ENCODE results near the gene RAD51AP2.
"Not testable (repeated sequence)": the region's sequence is repeated elsewhere in the genome, so short reads cannot be mapped to it uniquely, and the experiment has no call there.

Gene RAD51AP2

GRCh38 chr2:17538022-17538843, 20.0 kb upstream of the RAD51AP2 start:
- DNase-seq (ENCODE audit: low spot score) (no peak), FAIRE-seq (no peak)

- FAIRE-seq = no peak
These were observed 18.2 kb upstream of the RAD51AP2 start for GRCh38 chr2:17536416-17536815.

GRCh38 chr2:17533546-17533945, 15.3 kb upstream of the RAD51AP2 start:
- FAIRE-seq (no peak), DNase-seq (ENCODE audit: low spot score) (no peak)

More at GRCh38 chr2:17536416-17536815, 18.2 kb upstream of the RAD51AP2 start:
- DNase-seq (ENCODE audit: low spot score) = no peak

GRCh38 chr2:17529771-17530170, 11.5 kb upstream of the RAD51AP2 start:
- FAIRE-seq (no peak), DNase-seq (ENCODE audit: low spot score) (no peak)

- no peak for DNase-seq (ENCODE audit: low spot score)
- FAIRE-seq = no peak
These were observed 4.1 kb upstream of the RAD51AP2 start for GRCh38 chr2:17522303-17522702.

GRCh38 chr2:17521621-17522020, 3.4 kb upstream of the RAD51AP2 start:
- FAIRE-seq (no peak), DNase-seq (ENCODE audit: low spot score) (no peak)

- no peak for DNase-seq (ENCODE audit: low spot score)
- no peak for FAIRE-seq
These were observed 2.5 kb upstream of the RAD51AP2 start for GRCh38 chr2:17520761-17521160.

GRCh38 chr2:17519486-17519885, 1.2 kb upstream of the RAD51AP2 start:
- FAIRE-seq = no peak
- DNase-seq (ENCODE audit: low spot score) = no peak

- DNase-seq (ENCODE audit: low spot score) = no peak
- no peak for FAIRE-seq
These were observed 594 bp downstream of the RAD51AP2 start for GRCh38 chr2:17517481-17518211.

GRCh38 chr2:17515652-17516051, 2.6 kb downstream of the RAD51AP2 start:
- no peak for FAIRE-seq
- DNase-seq (ENCODE audit: low spot score) = no peak

GRCh38 chr2:17506736-17507616, 11.3 kb downstream of the RAD51AP2 start:
- DNase-seq (ENCODE audit: low spot score) (no peak), FAIRE-seq (no peak)

- DNase-seq (ENCODE audit: low spot score) (no peak), FAIRE-seq (no peak)
These were observed 20.5 kb downstream of the RAD51AP2 start for GRCh38 chr2:17497718-17498117.

GRCh38 chr2:17495590-17495989, 22.6 kb downstream of the RAD51AP2 start:
- no peak for FAIRE-seq
- DNase-seq (ENCODE audit: low spot score) = no peak

- FAIRE-seq = not testable (repeated sequence)
These were observed 28.1 kb downstream of the RAD51AP2 start for GRCh38 chr2:17490165-17490564.

GRCh38 chr2:17488610-17489009, 29.6 kb downstream of the RAD51AP2 start:
- not testable (repeated sequence) for FAIRE-seq; DNase-seq (ENCODE audit: low spot score)

More at GRCh38 chr2:17490165-17490564, 28.1 kb downstream of the RAD51AP2 start:
- DNase-seq (ENCODE audit: low spot score) = not testable (repeated sequence)

GRCh38 chr2:17483496-17483895, 34.7 kb downstream of the RAD51AP2 start:
- FAIRE-seq (no peak), DNase-seq (ENCODE audit: low spot score) (no peak)

GRCh38 chr2:17482651-17483050, 35.6 kb downstream of the RAD51AP2 start:
- DNase-seq (ENCODE audit: low spot score) (no peak), FAIRE-seq (no peak)

GRCh38 chr2:17479875-17480274, 38.4 kb downstream of the RAD51AP2 start:
- DNase-seq (ENCODE audit: low spot score) = no peak
- FAIRE-seq = no peak

GRCh38 chr2:17476830-17477229, 41.4 kb downstream of the RAD51AP2 start:
- no peak for FAIRE-seq

GRCh38 chr2:17476064-17476463, 42.2 kb downstream of the RAD51AP2 start:
- FAIRE-seq (no peak), DNase-seq (ENCODE audit: low spot score) (no peak)

More at GRCh38 chr2:17476830-17477229, 41.4 kb downstream of the RAD51AP2 start:
- DNase-seq (ENCODE audit: low spot score) = no peak

- DNase-seq (ENCODE audit: low spot score) = no peak
- FAIRE-seq = no peak
These were observed 43.0 kb downstream of the RAD51AP2 start for GRCh38 chr2:17475286-17475685.

Data from RCC 7860 (cell line).